Testis (tissue), 3 donors: ENCODE results near the gene NIT1. TPM values are rescaled to one million over a fixed set of nuclear protein-coding genes. Genes with fewer than 3 reads are reported as not detected.

Experiments used
- DNase-seq: peaks from one replicate; pipeline ENCODE4 v3.0.0-alpha.2; 2019
- H3K27ac ChIP-seq, 2 donors: fragments of 200-600 bp; sonication (generic); one replicate each; pipeline ENCODE4 v1.5.1; 2019
- H3K27me3 ChIP-seq: fragments of 200-600 bp; sonication (generic); one replicate; pipeline ENCODE4 v1.5.1; 2019
- H3K36me3 ChIP-seq: fragments of 200-600 bp; sonication (generic); one replicate; pipeline ENCODE4 v1.5.1; 2017; ENCODE audit warnings: low read depth; ENCODE audit errors: missing control alignments
- H3K4me1 ChIP-seq: fragments of 200-600 bp; sonication (generic); one replicate; pipeline ENCODE4 v1.5.1; 2019
- H3K4me3 ChIP-seq, 2 donors: fragments of 200-600 bp; sonication (generic); one replicate each; pipeline ENCODE4 v1.5.1; 2017 to 2019
- H3K9me3 ChIP-seq: fragments of 200-600 bp; sonication (generic); one replicate; pipeline ENCODE4 v1.5.1; 2017
- CTCF ChIP-seq, 3 experiments: fragments of 450-650 bp in 2 of 3; fragments of 200-600 bp in 1 of 3; sonication (generic) in 1 of 3; IDR thresholded peaks; one replicate each; pipeline ENCODE4 v1.5.1; 2016 to 2019; ENCODE audit warnings: antibody characterized with exemption in 3 of 3, mild to moderate bottlenecking in 2 of 3, moderate library complexity in 1 of 3
- POLR2A ChIP-seq: fragments of 450-650 bp; IDR thresholded peaks from one replicate; pipeline ENCODE4 v1.6.1; 2017; ENCODE audit warnings: antibody characterized with exemption, mild to moderate bottlenecking, moderate library complexity
- WGBS, 2 donors: methylation state at CpG; one replicate each; pipeline ENCODE4 v1.1.5; 2018; 5-methylcytosine and 5-hydroxymethylcytosine counted together
- intact Hi-C: fragments of 100-400 bp; cut with DNase I; formaldehyde crosslinking; loops from one replicate; pipeline ENCODE4 v1.15.1; 2023; ENCODE audit warnings: low total_unique reads
- polyA plus RNA-seq: library from polyadenylated mRNA; stranded (reverse); fragments of 350-450 nt; fragmentation: Illumina TruSeq; extraction: RNeasy Lipid Tissue Mini Kit (QIAGEN cat#74804); gene quantifications from one replicate; pipeline ENCODE4 v1.2.3, GENCODE V29; 2014; ENCODE audit warnings: low read depth, low replicate concordance; ENCODE audit not compliant: insufficient read depth
- total RNA-seq, 2 donors: library from RNA; depleted of rRNA; stranded (reverse); fragments of >200 nt; gene quantifications; one replicate each; pipeline ENCODE4 v1.2.3, GENCODE V29; 2016

Gene NIT1
- total and polyA plus RNA-seq, 3 donors from 2014 or later, result 44.8 to 51.1 (median 51.1) TPM

- TF ChIP-seq CTCF (IDR thresholded peaks at IDR 0.05) (no peak), POLR2A (no peak)
- Histone ChIP-seq H3K9me3 (no peaks in the 10 kb centered on the region), H3K27ac (no peak overlapping the region), H3K36me3 (no peaks in the 10 kb centered on the region), H3K27me3 (no peaks in the 10 kb centered on the region), H3K4me3 (no peak overlapping the region), H3K4me1 (no peaks in the 10 kb centered on the region)
- intact Hi-C loops, result loop anchor here (10.0 kb wide), 1 partner anchor 96 kb away; no protein-coding TSS in a partner anchor
- 76 to 77% methylated on average over 3 of the region's 3 CpGs for WGBS, 2 donors
- no peak for DNase-seq
Measured at GRCh38 chr1:161090617-161091016, 27.3 kb upstream of the NIT1 start.

GRCh38 chr1:161091093-161091492 lies 26.8 kb upstream of the NIT1 start:
- WGBS, 2 donors, result 79 to 91% methylated on average over 5 of the region's 5 CpGs
- H3K36me3 ChIP-seq, result no peaks in the 10 kb centered on the region
- TF ChIP-seq CTCF (IDR thresholded peaks at IDR 0.05), result no peak
- no peak for TF ChIP-seq POLR2A
- DNase-seq, result no peak
- no peak overlapping the region for H3K4me3 ChIP-seq
- H3K9me3 ChIP-seq, result no peaks in the 10 kb centered on the region
- intact Hi-C loops, result loop anchor here (10.0 kb wide), 1 partner anchor 96 kb away; no protein-coding TSS in a partner anchor
- no peaks in the 10 kb centered on the region for H3K27me3 ChIP-seq
- no peaks in the 10 kb centered on the region for H3K4me1 ChIP-seq
- H3K27ac ChIP-seq, result no peak overlapping the region

- no peaks in the 10 kb centered on the region for H3K27me3 ChIP-seq
- no peak for TF ChIP-seq POLR2A
- no peak for TF ChIP-seq CTCF (IDR thresholded peaks at IDR 0.05)
- H3K4me1 ChIP-seq, result no peaks in the 10 kb centered on the region
- WGBS, 2 donors, result 95% methylated on average over 7 of the region's 7 CpGs
- H3K27ac ChIP-seq, result no peak overlapping the region
- no peaks in the 10 kb centered on the region for H3K9me3 ChIP-seq
- no peaks in the 10 kb centered on the region for H3K36me3 ChIP-seq
- no peak overlapping the region for H3K4me3 ChIP-seq
- intact Hi-C loops, result loop anchor here (10.0 kb wide), 1 partner anchor 97 kb away; no protein-coding TSS in a partner anchor
- no peak for DNase-seq
Measured at GRCh38 chr1:161091796-161092507, 26.0 kb upstream of the NIT1 start.

- Histone ChIP-seq H3K27me3 (no peaks in the 10 kb centered on the region), H3K4me1 (peaks cover 5% of the 10 kb centered on the region), H3K36me3 (no peaks in the 10 kb centered on the region), H3K27ac (no peak overlapping the region), H3K4me3 (no peak overlapping the region), H3K9me3 (no peaks in the 10 kb centered on the region)
- intact Hi-C loops, result loop anchor here (10.0 kb wide), 1 partner anchor 98 kb away; no protein-coding TSS in a partner anchor
- TF ChIP-seq CTCF (IDR thresholded peaks at IDR 0.05) (no peak), POLR2A (no peak)
- DNase-seq, result no peak
- 87 to 89% methylated on average over 3 of the region's 3 CpGs for WGBS, 2 donors
Measured at GRCh38 chr1:161092621-161093028, 25.3 kb upstream of the NIT1 start.

- Histone ChIP-seq H3K9me3 (no peaks in the 10 kb centered on the region), H3K4me1 (peaks cover 5% of the 10 kb centered on the region), H3K36me3 (no peaks in the 10 kb centered on the region), H3K27ac (no peak overlapping the region), H3K27me3 (no peaks in the 10 kb centered on the region), H3K4me3 (no peak overlapping the region)
- no peak for DNase-seq
- TF ChIP-seq CTCF (IDR thresholded peaks at IDR 0.05) (no peak), POLR2A (no peak)
- intact Hi-C loops, result loop anchor here (10.0 kb wide), 1 partner anchor 100 kb away; no protein-coding TSS in a partner anchor
- 87 to 96% methylated on average over 14 of the region's 14 CpGs for WGBS, 2 donors
Measured at GRCh38 chr1:161094481-161094880, 23.4 kb upstream of the NIT1 start.
